ENCODE measurements around the gene ATP8B4. TPM values are rescaled to one million over a fixed set of nuclear protein-coding genes. Genes with fewer than 3 reads are reported as not detected.

Gene ATP8B4
- total RNA-seq, 4 donors from 2014 or later = 2.7 to 6.3 (median 3.7) TPM

- intact Hi-C loops (cut with DNase I) = no loop called here
- Histone ChIP-seq H3K27ac (replicated peaks in 1 of 4) (no peak overlapping the region), H3K27me3 (no peaks in the 10 kb centered on the region), H3K4me3 (no peak overlapping the region), H3K36me3 (no peaks in the 10 kb centered on the region), H3K9me3 (no peaks in the 10 kb centered on the region), H3K4me1 (no peaks in the 10 kb centered on the region)
- no peak for DNase-seq (ENCODE audit: extremely low spot score)
- TF ChIP-seq CTCF (IDR thresholded peaks at IDR 0.05) (no peak), EP300 (IDR thresholded peaks at IDR 0.05) (no peak), POLR2AphosphoS5 (IDR thresholded peaks at IDR 0.05) (no peak), POLR2A (IDR thresholded peaks at IDR 0.05; ENCODE audit: low read depth) (no peak)
These were observed 1.5 kb downstream of the ATP8B4 start for GRCh38 chr15:50117431-50118027.

GRCh38 chr15:50116477-50116876, 2.6 kb downstream of the ATP8B4 start:
- intact Hi-C loops (cut with DNase I) = no loop called here
- 59% methylated on average over 3 of the region's 3 CpGs for WGBS
- no peaks in the 10 kb centered on the region for H3K27me3 ChIP-seq
- DNase-seq (ENCODE audit: extremely low spot score) = no peak
- H3K27ac ChIP-seq (replicated peaks in 1 of 4) = no peak overlapping the region
- H3K4me1 ChIP-seq = no peaks in the 10 kb centered on the region
- no peaks in the 10 kb centered on the region for H3K36me3 ChIP-seq
- TF ChIP-seq POLR2A (IDR thresholded peaks at IDR 0.05; ENCODE audit: low read depth) = no peak
- TF ChIP-seq CTCF (IDR thresholded peaks at IDR 0.05) = peak in 1 of 3 experiments; percentile 8
- H3K9me3 ChIP-seq = no peaks in the 10 kb centered on the region
- H3K4me3 ChIP-seq = no peak overlapping the region

GRCh38 chr15:50113992-50114780, 4.8 kb downstream of the ATP8B4 start:
- DNase-seq (ENCODE audit: extremely low spot score) = no peak
- no peak overlapping the region for H3K4me3 ChIP-seq
- TF ChIP-seq POLR2AphosphoS5 (IDR thresholded peaks at IDR 0.05) (no peak), POLR2A (IDR thresholded peaks at IDR 0.05; ENCODE audit: low read depth) (no peak), CTCF (IDR thresholded peaks at IDR 0.05) (no peak), EP300 (IDR thresholded peaks at IDR 0.05) (no peak)

GRCh38 chr15:50113187-50113505, 5.9 kb downstream of the ATP8B4 start:
- Histone ChIP-seq H3K27ac (replicated peaks in 1 of 4) (peak overlapping the region in 2 of 4 donors; percentile 20 to 34), H3K9me3 (no peaks in the 10 kb centered on the region), H3K4me1 (peaks cover 0 to 14% (median 4%) of the 10 kb centered on the region in 4 donors), H3K27me3 (no peaks in the 10 kb centered on the region), H3K4me3 (peak overlapping the region in 2 of 4 donors; percentile 1 to 27), H3K36me3 (no peaks in the 10 kb centered on the region)
- WGBS = 84% methylated on average over 2 of the region's 2 CpGs
- intact Hi-C loops (cut with DNase I) = no loop called here
- TF ChIP-seq EP300 (IDR thresholded peaks at IDR 0.05) (no peak), CTCF (IDR thresholded peaks at IDR 0.05) (no peak), POLR2AphosphoS5 (IDR thresholded peaks at IDR 0.05) (no peak), POLR2A (IDR thresholded peaks at IDR 0.05; ENCODE audit: low read depth) (no peak)
- no peak for DNase-seq (ENCODE audit: extremely low spot score)

More at GRCh38 chr15:50113992-50114780, 4.8 kb downstream of the ATP8B4 start:
- no peak overlapping the region for H3K27ac ChIP-seq (replicated peaks in 1 of 4)
- no peaks in the 10 kb centered on the region for H3K27me3 ChIP-seq
- H3K36me3 ChIP-seq = no peaks in the 10 kb centered on the region
- no peaks in the 10 kb centered on the region for H3K9me3 ChIP-seq
- intact Hi-C loops (cut with DNase I) = no loop called here
- H3K4me1 ChIP-seq = peaks cover 0 to 7% (median under 1%) of the 10 kb centered on the region in 4 donors
- 67% methylated on average over 4 of the region's 4 CpGs for WGBS

All from esophagus muscularis mucosa (tissue), 4 donors.